Omental fat pad (tissue), 4 donors: ENCODE data around the gene SLC7A8. TPM values are rescaled to one million over a fixed set of nuclear protein-coding genes. Genes with fewer than 3 reads are reported as not detected.
A peak's percentile ranks its signal among the peaks of the same experiment; 100 is the strongest.
"Not testable (repeated sequence)": the region's sequence is repeated elsewhere in the genome, so short reads cannot be mapped to it uniquely, and the experiment has no call there.

Source experiments
- ATAC-seq: fragments of 150-250 bp; one replicate; pipeline ENCODE4 v1.9.1; 2016; ENCODE audit warnings: mild to moderate bottlenecking, moderate library complexity; ENCODE audit not compliant: low FRiP score
- DNase-seq: peaks from one replicate; pipeline ENCODE4 v3.0.0-alpha.2; 2019; ENCODE audit warnings: low spot score
- total RNA-seq, 4 donors: library from RNA; depleted of rRNA; stranded (reverse); fragments of >200 nt; gene quantifications; one replicate each; pipeline ENCODE4 v1.1.0, GENCODE V29; 2016
- TF ChIP-seq, protein P1 (sequence below), 3 donors: fragments of 450-650 bp; IDR thresholded peaks; one replicate each; pipeline ENCODE4 v1.5.1; 2016 to 2017; ENCODE audit warnings: antibody characterized with exemption in 3 of 3, mild to moderate bottlenecking in 3 of 3, moderate library complexity in 2 of 3

Gene SLC7A8
- total RNA-seq = 100 to 1,000 TPM in 1 of 4 donors, 10 to 100 TPM in 3; 40.2 to 106 (median 92.1) TPM

DNA sequence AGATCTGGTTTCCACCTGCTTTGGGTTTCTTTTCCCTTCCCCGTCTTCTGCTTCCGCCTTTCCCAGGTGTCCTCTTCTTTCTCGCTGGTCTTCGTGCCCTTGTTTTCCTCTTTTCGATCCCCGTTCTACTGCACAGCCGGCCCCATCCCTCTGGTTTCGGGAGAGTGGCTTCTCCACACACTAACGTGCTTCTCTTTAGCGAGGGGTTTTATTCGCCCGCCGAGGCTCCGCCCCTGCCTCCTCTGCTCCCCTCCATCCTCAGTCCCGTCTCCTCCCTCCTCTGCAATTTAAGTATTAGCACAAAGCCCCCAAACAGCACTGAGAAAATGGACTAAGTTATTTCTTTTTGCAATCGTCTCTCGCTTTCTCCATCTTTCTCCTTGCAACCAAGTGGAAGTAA, at the start of gene SLC7A8:
TSS of gene SLC7A8 (minus strand) at position 182 of the 400 bp plus-strand sequence. CDS start 746 bp downstream, outside the sequence.
- TF ChIP-seq, protein P1, sequence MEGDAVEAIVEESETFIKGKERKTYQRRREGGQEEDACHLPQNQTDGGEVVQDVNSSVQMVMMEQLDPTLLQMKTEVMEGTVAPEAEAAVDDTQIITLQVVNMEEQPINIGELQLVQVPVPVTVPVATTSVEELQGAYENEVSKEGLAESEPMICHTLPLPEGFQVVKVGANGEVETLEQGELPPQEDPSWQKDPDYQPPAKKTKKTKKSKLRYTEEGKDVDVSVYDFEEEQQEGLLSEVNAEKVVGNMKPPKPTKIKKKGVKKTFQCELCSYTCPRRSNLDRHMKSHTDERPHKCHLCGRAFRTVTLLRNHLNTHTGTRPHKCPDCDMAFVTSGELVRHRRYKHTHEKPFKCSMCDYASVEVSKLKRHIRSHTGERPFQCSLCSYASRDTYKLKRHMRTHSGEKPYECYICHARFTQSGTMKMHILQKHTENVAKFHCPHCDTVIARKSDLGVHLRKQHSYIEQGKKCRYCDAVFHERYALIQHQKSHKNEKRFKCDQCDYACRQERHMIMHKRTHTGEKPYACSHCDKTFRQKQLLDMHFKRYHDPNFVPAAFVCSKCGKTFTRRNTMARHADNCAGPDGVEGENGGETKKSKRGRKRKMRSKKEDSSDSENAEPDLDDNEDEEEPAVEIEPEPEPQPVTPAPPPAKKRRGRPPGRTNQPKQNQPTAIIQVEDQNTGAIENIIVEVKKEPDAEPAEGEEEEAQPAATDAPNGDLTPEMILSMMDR (IDR thresholded peaks at IDR 0.05) = no peak
- peak; percentile 71 for ATAC-seq
- DNase-seq = peak; percentile 58

- DNase-seq, ATAC-seq: not testable (repeated sequence)
Observed at GRCh38 chr14:23232241-23232808, 48.9 kb upstream of the SLC7A8 start.

DNA sequence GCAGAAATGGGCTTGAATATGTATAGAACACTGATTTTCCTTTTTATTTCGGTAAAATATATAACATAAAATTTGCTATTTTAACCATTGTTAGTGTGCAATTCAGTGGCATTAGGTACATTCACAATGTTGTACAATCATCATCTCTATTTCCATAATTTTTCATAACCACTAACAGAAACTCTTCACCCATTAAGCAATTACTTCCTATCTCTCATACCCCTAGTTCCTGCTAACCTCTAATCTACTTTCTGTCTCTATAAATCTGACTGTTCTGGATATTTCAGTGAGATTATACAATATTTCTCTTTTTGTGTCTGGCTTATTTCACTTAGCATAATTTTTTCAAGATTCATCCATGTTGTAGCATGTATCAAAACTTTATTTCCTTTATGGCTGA, 45.4 kb upstream of the SLC7A8 start:
- DNase-seq (no peak), ATAC-seq (no peak)

DNA sequence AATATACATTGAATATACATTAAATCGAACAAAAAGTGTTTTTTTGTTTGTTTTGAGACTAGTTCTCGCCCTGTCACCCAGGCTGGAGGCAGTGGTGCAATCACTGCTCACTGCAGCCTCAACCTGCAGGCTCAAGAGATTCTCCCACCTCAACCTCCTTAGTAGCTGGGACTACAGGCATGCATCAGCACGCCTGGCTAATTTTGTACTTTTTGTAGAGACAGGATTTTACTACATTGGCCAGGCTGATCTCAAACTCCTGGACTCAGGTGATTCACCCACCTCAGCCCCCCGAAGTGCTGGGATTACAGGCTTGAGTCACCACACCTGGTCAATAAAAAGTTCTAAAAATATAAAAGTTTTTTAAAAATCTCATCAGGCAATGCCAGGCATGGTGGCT, 44.1 kb upstream of the SLC7A8 start:
- DNase-seq (no peak), ATAC-seq (no peak)
- TF ChIP-seq, protein P1 (IDR thresholded peaks at IDR 0.05) = no peak

More for the DNA sequence above, 45.4 kb upstream of the SLC7A8 start:
- TF ChIP-seq, protein P1 (IDR thresholded peaks at IDR 0.05) = no peak

DNA sequence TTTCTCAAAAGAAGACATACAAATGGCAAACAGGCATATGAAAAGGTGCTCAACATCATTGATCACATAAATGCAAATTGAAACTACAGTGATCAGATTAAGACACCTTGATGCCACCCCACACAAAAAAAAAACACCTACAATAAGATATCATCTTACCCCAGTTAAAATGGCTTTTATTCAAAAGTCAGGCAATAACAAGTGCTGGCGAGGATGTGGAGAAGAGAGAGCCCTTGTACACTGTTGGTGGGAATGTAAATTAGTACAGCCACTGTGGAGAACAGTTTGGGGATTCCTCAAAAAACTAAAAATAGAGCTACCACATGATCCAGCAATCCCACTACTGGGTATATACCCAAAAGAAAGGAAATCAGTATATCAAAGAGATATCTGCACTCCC, 41.5 kb upstream of the SLC7A8 start:
- not testable (repeated sequence) for DNase-seq, ATAC-seq

DNA sequence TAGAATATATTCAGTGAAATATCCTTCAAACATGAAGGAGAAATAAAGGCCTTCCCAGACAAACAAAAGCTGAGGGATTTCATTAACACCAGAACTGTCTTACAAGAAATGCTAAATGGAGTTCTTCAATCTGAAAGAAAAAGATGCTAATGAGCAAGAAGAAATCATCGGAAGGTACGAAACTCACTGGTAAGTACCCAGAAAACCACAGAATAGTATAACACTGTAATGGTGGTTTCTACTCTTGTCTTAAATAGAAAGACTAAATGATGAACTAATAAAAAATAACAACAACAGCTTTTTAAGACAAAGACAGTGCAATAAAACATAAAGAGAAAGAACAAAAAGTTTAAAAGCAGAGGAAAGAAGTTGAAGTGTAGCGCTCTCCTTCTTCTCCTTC, 35.6 kb upstream of the SLC7A8 start:
- TF ChIP-seq, protein P1 (IDR thresholded peaks at IDR 0.05) = no peak
- no peak for ATAC-seq

GRCh38 chr14:23217032-23218020, 33.9 kb upstream of the SLC7A8 start:
- ATAC-seq (no peak), DNase-seq (no peak)
- TF ChIP-seq, protein P1 (IDR thresholded peaks at IDR 0.05) = no peak

More for the DNA sequence above, 35.6 kb upstream of the SLC7A8 start:
- DNase-seq = no peak

- no peak for DNase-seq
- TF ChIP-seq, protein P1 (IDR thresholded peaks at IDR 0.05) = no peak
- no peak for ATAC-seq
Observed at GRCh38 chr14:23215421-23215820, 32.0 kb upstream of the SLC7A8 start.
